GM18951 (cell line): ENCODE data around the gene CFAP206.
A peak's percentile ranks its signal among the peaks of the same experiment; 100 is the strongest.
"Not testable (repeated sequence)": the region's sequence is repeated elsewhere in the genome, so short reads cannot be mapped to it uniquely, and the experiment has no call there.

ENCODE experiments used
- POLR2A ChIP-seq: IDR thresholded peaks from 4 replicates; pipeline ENCODE4 v1.6.1; 2011; ENCODE audit warnings: mild to moderate bottlenecking; ENCODE audit not compliant: insufficient read length, insufficient read depth; ENCODE audit errors: extremely low read depth
- in situ Hi-C: fragments of 300-500 bp; cut with MboI; formaldehyde crosslinking; loops from one replicate; pipeline ENCODE4 v1.12.0; 2022; ENCODE audit warnings: low sequenced_read_pairs, mixed read lengths, inconsistent platforms; ENCODE audit not compliant: unreplicated experiment

CFAP206 gene

GRCh38 chr6:87441711-87442110 is 33.9 kb downstream of the CFAP206 start:
- in situ Hi-C loops, result no loop called here
- TF ChIP-seq POLR2A, result no peak

GRCh38 chr6:87444362-87444761 is 36.6 kb downstream of the CFAP206 start:
- in situ Hi-C loops, result no loop called here

GRCh38 chr6:87465051-87465450 is 57.3 kb downstream of the CFAP206 start:
- in situ Hi-C loops, result no loop called here
- no peak for TF ChIP-seq POLR2A

More at GRCh38 chr6:87444362-87444761, 36.6 kb downstream of the CFAP206 start:
- no peak for TF ChIP-seq POLR2A

GRCh38 chr6:87472525-87473418 is 65.0 kb downstream of the CFAP206 start, which contains the start of gene SLC35A1:
Gene SLC35A1 (plus strand): TSS chr6:87472974. CDS start chr6:87473004, 30 bp downstream.
- in situ Hi-C loops, result no loop called here

GRCh38 chr6:87473419-87473903 is 65.7 kb downstream of the CFAP206 start:
- in situ Hi-C loops, result no loop called here
- TF ChIP-seq POLR2A, result no peak

More at GRCh38 chr6:87472525-87473418, 65.0 kb downstream of the CFAP206 start, which contains the start of gene SLC35A1:
- TF ChIP-seq POLR2A, result peak; percentile 84

- no peak for TF ChIP-seq POLR2A
- in situ Hi-C loops, result no loop called here
Measured at GRCh38 chr6:87481931-87482330, 74.2 kb downstream of the CFAP206 start.

GRCh38 chr6:87482366-87482765 is 74.6 kb downstream of the CFAP206 start:
- in situ Hi-C loops, result no loop called here

GRCh38 chr6:87483929-87484328 is 76.2 kb downstream of the CFAP206 start:
- in situ Hi-C loops, result no loop called here
- no peak for TF ChIP-seq POLR2A

More at GRCh38 chr6:87482366-87482765, 74.6 kb downstream of the CFAP206 start:
- TF ChIP-seq POLR2A, result no peak

- no peak for TF ChIP-seq POLR2A
- in situ Hi-C loops, result no loop called here
Measured at GRCh38 chr6:87484491-87484890, 76.7 kb downstream of the CFAP206 start.

GRCh38 chr6:87487555-87487954 is 79.8 kb downstream of the CFAP206 start:
- in situ Hi-C loops, result no loop called here
- no peak for TF ChIP-seq POLR2A

- in situ Hi-C loops, result not testable (repeated sequence)
Measured at GRCh38 chr6:87489326-87489725, 81.6 kb downstream of the CFAP206 start.

- in situ Hi-C loops, result no loop called here
- TF ChIP-seq POLR2A, result no peak
Measured at GRCh38 chr6:87494761-87495422, 87.1 kb downstream of the CFAP206 start.

- no peak for TF ChIP-seq POLR2A
- in situ Hi-C loops, result no loop called here
Measured at GRCh38 chr6:87498048-87498447, 90.3 kb downstream of the CFAP206 start.

GRCh38 chr6:87501809-87502572 is 94.2 kb downstream of the CFAP206 start:
- in situ Hi-C loops, result no loop called here

More at GRCh38 chr6:87501809-87502572, 94.2 kb downstream of the CFAP206 start:
- TF ChIP-seq POLR2A, result no peak
